A172 (cell line): ENCODE data around the gene ANKRD29. TPM values are rescaled to one million over a fixed set of nuclear protein-coding genes. Genes with fewer than 3 reads are reported as not detected.
A peak's percentile ranks its signal among the peaks of the same experiment; 100 is the strongest.

Experiments used
- DNase-seq: peaks from one replicate; pipeline ENCODE4 v3.0.0-alpha.2; 2015; ENCODE audit warnings: low spot score
- total RNA-seq: library from RNA; depleted of rRNA; stranded (reverse); fragments of >200 nt; shearing (Covaris generic); gene quantifications from 2 replicates; pipeline ENCODE4 v1.2.3, GENCODE V29; 2014

ANKRD29 gene
- total RNA-seq, 1 experiment from 2014 or later = 3.8 TPM

DNA sequence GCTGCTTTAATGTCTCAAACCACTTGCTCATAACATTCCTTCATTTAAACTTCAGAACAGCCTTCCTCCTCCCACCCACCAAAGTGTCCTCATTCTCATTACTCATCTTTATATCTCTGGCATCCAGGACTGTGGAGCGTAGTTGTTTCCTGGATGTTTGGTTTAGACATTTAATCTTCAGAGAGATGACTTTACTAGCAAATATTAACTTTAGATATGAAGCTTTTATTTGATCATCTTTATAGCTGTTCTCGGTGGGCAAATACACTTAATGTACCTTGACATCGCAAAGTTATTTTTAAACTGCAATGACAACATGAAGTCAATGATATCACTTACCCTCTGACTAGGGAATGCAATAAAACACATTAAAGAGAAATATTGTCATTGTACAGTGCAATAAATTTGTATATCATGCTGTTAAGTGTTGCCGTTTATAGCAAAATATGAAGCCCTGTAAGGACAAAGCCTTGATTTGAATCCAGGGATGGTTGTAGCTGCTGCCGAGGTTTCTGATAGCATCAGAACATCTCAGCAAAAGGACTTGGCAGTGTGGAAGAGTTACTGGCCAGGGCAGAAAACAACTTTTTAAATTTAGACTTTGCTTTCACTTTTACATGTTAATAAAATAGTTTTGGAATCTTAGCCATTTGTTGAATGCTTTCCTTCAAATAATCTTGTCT is 21.9 kb upstream of the ANKRD29 start:
- DNase-seq = peak; percentile 52

DNA sequence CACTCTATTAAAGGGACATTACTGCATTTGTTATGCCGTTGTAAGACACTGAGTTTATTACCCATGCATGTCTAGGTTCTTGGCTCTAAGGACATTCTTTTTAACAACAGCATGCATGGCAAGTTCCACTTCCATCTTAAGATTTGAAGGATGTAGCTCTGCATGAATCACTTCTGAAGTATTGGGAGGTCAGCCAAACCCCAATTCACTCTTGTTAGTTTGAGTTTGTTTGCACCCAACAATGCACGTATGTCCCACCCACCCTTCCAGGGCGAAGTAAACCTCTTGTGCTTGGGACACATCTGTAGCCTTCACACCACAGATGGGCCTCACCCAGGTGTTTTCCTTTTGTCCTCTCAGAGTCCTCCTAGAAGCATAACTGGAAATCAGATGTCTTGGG is 21.0 kb upstream of the ANKRD29 start:
- DNase-seq = peak; percentile 29

DNA sequence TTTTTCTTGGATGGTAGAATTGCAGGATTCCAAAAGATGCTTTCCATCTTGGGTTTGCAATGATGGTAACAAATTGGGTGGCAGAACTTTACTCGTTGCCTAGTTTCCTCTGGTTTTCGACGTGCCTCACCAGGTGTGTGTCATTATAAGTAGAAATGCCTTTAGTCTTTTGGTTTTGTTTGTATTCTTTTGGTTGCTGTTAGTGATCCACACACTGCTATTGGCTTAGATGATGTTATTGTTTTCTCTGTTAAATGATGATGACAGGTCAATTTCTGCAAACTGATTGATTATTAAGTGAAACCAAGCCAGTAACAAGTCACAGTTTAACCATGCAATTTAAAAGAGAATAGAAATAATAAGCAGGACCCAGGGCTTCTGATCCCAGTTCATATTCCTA is 20.4 kb upstream of the ANKRD29 start:
- no peak for DNase-seq

DNA sequence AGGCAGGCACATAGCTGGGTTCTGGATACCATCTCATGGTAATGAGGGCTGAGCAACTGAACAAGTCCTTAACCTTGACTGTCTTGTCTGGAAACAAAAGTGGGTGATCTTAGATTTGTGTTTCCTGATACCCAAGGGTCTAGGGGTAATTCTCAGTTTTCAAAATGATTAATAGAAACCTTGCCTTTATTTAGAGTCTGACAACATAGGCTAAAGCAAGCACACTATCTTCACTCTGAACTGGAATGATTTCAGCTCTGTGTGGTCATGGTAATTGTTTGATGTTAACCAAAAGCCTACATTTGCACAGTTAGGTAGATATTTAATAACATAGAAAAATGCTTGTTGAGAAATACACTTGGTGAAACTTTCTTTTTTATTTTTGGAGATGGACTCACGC is 19.8 kb upstream of the ANKRD29 start:
- no peak for DNase-seq

DNA sequence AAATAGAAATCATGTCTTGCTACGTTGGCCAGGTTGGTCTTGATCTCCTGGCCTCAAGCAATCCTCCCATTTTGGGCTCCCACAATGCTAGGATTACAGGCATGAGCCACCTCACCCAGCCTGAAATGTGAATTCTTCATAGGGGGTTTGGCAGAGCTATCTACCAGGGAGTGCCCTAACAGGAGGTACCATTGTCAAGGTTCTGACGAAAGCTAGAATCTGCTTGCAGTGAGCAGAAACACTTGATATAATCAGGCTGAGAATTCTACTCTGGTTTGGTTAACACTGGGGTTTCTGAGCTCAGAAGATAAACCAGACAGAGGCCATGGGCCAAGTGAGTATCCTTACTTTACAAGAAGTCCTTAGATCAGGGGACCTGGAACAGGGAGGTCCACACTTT is 19.3 kb upstream of the ANKRD29 start:
- DNase-seq = no peak

DNA sequence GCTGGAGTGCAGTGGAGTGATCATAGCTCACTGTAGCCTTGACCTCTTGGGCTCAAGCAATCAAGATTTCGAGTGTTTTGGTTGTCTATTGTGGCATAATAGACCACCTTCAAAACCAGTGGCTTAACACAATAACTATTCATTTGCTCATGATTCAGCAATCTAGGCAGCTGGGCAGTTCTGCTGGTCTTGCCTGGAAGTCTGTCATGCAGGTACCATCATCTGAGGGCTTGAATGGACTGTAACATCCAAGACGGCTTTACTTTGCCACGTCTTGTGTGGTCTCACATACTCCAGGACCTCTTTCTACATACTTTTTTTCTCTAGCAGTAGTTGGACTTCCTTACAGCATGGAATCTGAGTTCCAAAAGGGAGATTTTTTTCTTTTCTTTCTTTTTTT is 13.2 kb upstream of the ANKRD29 start:
- DNase-seq = no peak

DNA sequence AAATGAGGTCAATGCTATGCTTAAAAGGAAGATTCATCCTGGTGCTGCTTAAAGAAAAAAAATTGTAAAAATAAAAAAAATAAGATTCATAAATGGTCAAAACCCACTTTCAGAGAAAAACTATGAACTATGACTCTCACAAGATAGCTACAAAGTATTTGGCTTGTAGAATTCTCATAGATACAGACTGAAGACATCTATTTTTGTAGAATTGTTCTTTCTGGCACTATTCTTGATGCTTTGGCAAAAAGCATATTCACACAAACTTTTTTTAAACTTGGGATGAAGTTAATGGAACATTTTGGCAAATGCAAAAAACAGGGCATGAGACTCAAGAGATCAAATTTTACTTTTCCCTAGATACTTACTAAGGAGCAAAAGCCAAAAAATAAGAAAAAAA is 12.5 kb upstream of the ANKRD29 start:
- no peak for DNase-seq

DNA sequence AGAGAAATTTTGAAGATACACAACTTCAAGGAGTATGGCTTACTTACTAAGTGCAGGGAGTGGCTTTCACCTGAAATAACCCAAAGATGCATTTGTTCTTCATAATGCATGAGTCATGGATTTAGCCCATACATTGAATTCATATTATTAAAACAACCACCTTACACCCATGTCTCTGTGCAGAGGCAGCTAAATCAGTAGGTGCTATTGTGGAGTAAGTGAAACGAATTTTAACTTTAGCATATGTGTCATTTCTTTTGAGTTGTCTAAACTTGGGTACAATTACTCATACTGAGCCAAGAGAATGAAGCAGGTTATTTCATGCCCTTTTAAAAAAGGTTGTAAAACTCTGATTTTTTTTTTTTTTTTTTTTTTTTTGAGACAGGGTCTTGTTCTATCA is 11.0 kb upstream of the ANKRD29 start:
- DNase-seq = no peak

DNA sequence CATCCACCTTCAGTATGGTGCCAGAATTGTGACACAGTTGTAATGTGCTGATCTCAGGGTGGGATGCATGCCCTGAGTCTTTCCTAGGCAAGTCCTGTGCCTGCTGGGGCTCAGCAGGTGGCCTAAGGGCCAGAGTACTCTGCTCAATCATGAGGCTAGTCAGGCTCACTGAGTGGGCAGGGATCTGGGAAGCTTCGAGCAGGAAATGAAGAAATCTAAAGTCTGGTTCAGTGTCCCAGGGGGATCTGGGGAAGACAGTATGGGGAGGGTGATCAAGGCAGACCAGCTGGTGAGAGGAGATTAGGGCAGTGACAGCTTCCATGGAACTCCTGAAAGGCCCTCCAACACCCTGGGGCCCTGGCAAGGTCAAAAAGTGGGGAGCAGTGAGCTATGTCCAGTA is 8.9 kb upstream of the ANKRD29 start:
- no peak for DNase-seq

DNA sequence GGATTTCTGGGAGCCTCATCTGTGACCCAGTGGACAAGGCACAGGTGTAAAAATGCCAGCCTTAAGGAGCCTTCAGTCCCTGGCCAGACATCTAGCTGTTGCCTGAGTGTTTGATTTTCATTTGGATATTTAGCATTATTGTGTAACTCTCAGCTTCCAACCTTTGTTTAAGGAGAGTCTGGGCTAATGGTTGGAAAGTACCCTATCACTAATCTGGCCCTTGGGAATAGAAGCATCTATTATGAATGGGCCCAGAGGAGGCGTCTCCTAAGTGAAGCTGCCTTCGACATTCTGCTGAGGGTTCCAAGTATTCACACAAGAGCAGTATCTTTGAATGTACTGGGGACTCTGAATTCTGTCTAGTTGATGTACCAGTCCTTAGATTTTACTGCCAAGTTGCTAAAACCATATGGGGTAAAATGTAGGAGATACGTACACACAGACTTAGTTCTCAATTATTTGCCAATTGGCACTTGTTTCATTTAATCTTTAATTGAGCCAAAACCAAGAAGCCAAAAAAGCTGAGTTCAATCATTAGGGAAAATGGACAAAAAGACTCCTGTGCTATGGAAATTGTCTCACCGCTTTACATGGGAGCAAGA is 7.2 kb upstream of the ANKRD29 start:
- DNase-seq = no peak

DNA sequence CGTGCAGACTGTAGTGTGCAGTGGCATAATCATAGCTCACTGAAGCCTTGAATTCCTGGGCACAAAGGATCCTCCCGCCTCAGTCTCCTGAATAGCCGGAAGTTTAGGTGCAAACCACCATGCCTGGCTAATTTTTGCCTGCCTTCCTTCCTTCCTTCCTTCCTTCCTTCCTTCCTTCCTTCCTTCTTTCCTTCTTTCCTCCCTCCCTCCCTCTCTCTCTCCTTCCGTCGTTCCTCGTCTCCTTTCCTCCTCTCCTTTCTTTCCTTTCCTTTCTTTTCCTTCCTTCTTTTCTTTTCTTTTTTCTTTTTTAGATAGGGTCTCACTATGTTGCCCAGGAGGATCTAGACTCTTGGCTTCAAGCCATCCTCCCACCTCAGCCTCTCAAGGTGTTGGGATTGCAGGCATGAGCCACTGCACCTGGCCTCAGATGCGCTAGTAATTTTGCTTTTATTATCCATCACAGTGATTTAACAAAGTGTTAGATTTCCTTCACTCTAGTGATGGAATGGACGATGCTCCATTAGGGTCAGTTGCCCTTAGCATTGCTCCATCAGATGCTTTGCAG is 6.6 kb upstream of the ANKRD29 start:
- no peak for DNase-seq

DNA sequence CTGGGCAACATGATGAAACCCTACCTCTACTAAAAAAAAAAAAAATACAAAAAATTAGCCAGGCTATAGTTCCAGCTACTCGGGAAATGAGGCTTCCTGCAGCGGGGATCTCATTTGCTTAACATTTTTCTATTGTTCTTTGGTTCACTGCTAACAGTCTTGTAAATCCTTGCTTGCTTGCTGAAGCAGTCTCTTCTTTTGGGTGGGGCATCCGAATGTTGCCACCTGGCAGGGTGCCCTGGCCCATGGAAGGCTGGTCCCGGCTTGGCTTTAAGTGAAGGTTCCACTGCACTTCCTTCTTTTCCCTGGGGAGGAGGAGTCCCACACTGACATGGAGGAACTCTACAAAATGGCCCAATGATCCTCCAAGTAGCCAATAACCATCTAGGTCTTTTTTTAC is 6.0 kb upstream of the ANKRD29 start:
- DNase-seq = no peak

DNA sequence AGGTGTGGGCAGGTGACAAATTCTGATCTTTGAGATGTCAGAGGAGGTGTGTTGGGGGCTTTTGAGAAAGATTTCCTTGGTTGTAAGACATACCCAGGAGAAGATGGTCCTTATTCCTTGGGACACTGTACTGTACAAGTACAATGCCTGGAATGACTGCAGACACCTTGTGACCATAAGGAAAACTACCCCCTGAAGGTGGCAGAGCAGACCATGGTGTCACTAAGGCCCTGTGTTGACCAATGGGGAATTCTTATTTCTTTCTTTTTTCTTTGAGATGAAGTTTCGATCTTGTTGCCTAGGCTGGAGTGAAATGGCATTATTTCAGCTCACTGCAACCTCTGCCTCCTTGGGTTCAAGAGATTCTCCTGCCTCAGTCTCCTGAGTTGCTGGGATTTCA is 4.4 kb upstream of the ANKRD29 start:
- DNase-seq = no peak

DNA sequence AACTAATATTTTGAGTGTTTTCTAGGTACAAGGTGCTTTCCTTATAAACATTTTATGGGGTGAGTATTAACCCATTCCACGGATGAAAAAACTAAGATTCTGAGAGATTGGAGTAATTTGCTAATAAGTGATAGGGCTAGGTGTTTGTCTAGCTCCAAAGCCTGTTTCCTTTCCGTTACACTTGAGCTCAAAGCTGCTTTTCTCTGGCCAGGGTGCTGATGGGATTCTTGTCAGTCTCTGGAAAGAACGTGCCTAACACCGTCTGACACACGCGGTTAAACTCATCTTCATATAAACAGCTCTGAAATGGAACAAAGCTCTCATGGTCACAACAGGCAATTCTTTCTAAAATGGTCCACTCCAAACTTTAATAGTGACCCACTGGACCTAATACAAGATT is 2.0 kb upstream of the ANKRD29 start:
- DNase-seq = no peak

DNA sequence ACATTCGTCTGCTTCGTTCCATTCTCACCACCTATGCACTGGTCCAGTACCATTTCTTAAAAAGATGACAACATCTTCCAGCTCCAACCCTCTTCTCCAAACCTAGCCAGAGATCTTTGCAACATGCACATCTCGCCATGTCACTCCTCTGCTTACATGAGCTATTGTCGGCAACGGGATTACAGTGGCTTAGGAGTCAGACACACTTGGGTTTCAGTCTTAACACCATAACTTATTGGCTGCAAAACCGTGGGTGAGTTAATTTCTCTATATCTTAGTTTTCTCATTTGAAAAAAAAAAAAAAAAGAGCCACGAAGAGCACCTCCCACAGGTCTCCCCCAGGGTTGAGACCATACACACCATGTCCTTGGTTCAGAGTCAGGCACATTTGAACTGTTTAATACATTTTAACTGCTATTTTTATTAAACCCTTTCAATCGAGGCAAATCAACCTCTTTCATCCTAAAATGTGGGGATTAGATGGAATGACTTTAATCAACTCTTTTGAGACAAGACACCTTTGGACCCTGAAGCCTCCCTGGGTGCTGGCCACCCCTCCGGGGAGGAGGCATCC is 889 bp downstream of the ANKRD29 start:
- DNase-seq = no peak

DNA sequence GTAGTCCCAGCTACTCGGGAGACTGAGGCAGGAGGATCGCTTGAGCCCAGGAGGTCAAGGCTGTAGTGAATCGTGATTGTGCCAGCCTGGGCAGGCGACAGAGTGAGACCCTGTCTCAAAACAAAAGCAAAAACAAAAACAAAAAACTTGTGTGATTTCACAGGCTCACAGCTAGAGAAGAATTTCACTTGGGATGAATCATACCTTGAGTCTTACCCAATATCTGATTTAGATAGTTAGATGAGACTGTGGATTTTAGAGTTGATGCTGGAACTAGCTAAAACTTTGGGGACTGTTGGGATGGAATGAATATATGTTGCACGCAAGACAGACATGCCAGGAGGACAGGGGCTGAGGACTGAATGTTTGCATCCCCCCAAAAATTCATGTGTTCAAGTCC is 4.4 kb downstream of the ANKRD29 start:
- no peak for DNase-seq

DNA sequence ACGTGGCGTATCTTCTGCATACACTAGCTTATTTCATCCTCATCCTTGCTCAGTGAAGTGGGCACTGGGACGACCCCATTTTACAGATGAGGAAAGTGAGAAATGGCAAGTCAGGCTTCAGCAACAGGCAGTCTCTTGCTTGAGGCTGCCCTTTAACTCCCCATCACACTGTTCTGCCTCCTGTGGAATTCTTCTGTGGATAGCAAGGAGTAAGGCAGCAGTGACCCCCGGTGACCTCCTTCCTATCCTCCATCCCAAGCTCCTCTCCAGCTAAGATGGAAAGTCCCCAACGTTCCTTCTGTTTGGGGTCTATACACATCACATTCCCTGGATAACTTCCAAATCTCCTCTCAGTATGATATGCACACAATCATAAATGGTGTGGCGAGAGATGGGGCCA is 10.5 kb downstream of the ANKRD29 start:
- DNase-seq = no peak

DNA sequence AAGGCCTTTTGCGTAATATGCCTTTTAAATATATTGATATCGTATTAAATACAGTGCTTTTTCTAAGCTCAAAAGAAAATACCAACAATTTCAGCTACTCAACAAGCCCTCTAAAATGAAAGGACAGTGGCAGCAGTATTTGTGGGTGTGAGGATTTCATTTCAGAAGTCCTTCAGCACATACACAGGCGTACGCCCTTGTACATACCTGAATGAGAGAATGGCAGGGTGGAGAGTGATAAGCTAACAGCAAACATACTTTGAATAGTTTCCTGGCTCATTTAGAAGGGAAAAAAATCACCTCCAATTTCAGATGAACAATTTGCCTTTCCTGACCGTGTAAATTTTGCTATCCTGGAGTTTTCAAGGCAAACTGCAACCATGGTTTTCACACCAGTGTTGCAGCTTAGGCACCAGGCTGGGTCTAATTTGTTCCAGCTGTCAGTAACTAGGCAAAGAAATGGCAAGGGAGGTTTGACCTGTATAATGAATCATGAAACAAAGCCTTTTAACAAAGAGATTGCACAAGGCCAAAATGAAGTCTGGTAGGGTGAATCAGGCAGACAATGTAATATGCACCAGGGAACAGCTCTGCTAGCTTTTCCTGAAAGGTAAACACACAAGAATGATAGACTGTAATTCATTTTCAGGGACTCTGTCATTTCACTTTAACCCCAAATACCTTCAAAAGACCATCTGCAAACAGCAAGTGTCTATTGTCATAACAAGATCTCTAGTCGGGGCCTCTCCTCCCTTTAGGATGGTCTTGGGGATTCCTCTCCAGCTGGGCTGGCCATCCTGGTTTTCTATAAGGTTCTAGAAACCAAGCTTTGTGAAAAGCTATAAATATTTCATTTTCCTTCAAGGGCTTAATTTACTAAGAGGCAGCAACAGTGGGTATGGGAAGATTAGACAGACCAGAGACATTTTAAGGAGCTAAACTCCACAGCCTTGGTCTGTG is 11.5 kb downstream of the ANKRD29 start:
- DNase-seq = peak; percentile 57

DNA sequence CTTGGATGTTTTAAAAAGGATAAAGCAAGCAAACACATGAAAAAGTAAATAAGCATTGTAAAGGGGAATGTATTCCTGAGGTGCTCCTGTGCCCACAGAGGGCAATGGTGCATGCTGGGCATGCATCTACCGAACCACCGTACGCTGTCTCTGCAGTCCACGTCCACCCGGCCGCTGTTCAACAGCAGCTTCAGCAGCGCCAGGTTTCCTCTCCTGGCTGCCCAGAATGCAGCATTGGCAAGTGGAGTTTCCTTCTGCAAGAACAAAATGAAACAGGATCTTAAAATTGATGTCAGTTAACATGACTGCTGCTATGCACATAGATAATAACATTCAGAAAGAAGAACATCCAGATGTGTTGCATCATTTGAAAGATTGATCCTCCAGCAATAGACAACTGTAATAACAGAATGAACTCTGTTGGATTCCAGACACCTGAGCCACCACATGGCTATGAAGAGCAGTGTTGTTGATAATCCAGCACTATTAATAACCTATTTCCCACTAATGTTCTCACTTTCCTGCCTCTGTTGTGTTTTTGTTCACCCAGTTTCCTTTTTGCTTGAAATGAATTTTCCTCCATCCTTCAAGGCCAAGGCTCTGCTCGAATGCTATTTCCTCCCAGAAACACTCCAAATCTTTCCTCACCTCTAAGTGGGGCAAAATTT is 13.6 kb downstream of the ANKRD29 start:
- no peak for DNase-seq

DNA sequence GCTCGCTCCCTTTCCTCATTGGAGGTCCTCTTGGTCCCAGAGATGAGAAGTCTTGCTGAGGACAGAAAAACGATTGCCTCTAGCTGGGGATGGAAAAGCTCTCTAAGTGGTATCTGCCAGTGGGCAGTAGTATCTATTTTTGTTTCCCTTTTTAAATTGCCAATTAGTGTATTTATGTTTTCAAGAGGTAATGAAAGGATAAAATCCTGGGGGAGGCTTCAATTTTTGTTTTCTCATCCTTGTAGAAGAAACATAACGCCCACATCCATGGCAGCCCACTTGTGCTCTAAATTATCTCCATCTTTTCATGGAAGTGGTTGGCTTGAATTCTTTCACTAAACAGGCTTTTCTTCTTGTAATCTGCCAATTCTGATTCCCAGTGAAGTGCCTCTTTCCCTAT is 14.3 kb downstream of the ANKRD29 start:
- no peak for DNase-seq

DNA sequence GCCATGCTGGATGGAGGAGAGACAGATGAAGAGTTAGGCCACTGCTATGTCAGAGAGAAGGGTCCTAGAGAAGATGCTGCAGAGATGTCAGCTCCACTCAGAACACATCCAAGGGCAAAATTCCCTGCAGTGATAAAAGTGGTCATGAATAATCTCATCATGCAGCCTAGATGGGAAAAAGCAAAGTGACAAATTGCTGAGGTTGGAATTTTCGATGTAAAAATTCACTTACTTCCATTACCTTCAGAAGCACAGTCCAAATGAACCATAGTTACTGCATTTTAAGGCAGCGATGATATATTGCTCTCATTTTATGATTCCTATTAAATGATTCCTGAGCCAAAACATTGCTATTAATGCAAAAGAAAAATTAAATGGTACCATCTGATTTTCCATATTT is 16.4 kb downstream of the ANKRD29 start:
- no peak for DNase-seq
